DMS53 treated with DMSO at 0.1 percent for 48 hours (cell line): Measurements from ENCODE around the gene GUK1.

Experiments used
- DNase-seq: peaks from one replicate; lab custom pipeline; 2025; ENCODE audit not compliant: unreplicated experiment; lab: John Stamatoyannopoulos, UW

The GUK1 gene, protein sequence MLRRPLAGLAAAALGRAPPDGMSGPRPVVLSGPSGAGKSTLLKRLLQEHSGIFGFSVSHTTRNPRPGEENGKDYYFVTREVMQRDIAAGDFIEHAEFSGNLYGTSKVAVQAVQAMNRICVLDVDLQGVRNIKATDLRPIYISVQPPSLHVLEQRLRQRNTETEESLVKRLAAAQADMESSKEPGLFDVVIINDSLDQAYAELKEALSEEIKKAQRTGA

DNA sequence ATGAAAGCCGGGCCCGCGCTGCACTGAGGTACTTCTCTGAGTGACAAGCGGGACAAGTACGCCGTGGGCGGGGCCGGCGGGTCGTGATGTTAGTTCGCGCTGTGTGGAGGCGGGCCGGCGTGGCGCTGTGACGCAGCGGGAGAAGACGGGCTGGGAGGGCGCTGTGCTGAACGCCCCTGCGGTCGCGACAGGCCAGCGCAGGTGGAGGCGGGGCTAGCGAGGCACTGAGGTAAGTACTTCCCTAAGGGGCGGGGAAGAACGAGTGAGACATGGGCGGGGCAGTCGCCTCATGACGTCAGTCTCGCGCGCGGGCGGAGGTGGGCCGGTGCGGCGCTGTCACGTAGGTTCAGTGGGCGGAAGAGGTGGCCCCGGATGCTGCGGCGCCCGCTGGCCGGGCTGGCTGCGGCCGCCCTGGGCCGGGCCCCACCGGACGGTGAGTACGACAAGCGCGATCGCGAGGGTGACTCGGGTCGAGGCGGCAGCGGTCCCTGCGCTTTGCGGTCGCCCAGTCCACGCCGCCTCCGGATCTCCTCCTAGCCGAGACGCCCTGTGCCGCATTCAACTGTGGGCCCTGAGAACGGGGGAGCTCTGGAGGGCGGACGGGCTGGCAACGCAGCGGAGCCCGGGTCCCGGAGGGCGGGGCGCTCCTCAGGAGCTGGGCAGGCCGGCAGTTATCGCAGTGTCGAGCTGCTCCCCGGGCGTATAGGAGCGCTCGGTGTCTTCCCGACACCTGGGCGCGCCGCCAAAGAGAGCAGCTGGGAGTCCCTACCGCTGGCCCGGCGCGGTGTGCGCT lies at the start of gene GUK1:
Gene GUK1 (plus strand): TSS at position 349 of the 793 bp plus-strand sequence. CDS start 24 bp downstream, at position 373.
- DNase-seq, result peak; percentile 99

DNA sequence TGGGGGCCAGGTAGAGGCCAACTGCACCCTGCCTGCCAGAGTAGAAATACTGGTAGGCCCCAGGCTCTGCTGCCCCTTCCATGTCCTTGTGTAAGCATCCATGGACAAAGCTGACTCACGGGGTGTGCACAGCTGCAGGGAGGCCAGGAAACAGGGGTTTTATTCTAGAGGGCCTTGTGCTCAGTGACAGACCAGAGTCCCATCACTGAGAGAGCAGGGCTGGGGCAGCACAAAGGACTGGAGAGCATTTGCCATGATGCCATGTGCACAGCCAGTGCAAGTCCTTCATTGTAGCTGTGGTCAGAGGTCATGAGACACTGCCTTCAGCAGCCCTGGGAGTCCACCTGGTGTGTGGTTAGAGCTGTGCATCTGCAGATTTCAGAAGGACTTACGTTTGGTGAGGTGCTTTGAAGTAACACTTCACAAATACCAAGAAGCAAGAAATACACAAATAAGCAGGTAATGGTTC lies 49.4 kb upstream of the GUK1 start:
- no peak for DNase-seq

DNA sequence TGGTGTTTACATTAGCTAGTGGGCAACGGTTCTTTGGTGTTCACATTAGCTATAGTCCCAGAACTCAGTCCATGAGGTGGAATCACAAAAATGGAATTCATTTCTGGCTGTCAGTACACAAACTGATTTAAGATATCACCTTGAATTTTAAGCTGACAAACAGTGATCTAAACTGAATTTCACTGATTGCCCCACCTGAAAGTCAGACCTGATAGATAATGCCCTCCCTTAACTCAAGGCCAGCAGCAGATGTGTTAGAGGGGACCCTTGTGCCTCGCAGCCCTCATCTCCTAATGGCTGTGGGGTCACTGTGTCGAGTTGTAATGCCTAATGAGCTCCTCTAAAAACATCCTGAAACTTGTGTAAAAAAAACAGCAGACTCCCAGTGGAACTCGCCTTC lies 49.0 kb upstream of the GUK1 start:
- no peak for DNase-seq

DNA sequence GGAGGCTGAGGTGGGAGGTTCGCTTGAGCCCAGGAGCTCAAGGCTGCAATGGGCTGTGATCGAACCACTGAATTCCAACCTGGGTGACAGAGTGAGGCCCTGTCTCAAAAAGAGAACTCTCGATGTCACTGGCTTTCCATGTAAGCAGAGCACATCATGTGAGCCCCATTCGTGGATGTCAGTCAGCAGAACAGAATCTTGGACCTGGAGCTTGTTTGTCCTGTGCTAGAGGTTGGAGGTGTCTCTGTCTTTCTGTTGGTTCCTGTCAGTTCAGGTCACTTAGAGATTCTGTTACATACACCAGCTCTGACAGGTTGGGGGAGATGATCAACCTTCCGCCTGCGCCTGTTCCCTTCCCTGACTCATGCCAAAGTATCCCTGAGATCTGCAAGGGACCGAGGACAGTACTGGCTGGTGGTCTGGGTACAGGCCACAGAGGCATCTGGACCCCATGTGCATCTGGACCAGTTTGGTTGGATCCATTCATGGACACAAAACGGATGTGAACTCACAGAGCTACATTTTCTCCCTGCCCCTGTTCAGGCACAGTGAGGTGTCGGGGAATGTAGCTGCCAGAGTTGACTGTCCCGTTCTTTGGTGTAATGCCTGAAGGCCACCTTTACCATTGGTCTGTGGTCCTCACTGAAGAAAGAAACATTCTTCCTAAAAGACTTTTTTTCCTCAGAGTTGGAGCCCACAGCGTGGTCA lies 47.6 kb upstream of the GUK1 start:
- DNase-seq, result no peak

DNA sequence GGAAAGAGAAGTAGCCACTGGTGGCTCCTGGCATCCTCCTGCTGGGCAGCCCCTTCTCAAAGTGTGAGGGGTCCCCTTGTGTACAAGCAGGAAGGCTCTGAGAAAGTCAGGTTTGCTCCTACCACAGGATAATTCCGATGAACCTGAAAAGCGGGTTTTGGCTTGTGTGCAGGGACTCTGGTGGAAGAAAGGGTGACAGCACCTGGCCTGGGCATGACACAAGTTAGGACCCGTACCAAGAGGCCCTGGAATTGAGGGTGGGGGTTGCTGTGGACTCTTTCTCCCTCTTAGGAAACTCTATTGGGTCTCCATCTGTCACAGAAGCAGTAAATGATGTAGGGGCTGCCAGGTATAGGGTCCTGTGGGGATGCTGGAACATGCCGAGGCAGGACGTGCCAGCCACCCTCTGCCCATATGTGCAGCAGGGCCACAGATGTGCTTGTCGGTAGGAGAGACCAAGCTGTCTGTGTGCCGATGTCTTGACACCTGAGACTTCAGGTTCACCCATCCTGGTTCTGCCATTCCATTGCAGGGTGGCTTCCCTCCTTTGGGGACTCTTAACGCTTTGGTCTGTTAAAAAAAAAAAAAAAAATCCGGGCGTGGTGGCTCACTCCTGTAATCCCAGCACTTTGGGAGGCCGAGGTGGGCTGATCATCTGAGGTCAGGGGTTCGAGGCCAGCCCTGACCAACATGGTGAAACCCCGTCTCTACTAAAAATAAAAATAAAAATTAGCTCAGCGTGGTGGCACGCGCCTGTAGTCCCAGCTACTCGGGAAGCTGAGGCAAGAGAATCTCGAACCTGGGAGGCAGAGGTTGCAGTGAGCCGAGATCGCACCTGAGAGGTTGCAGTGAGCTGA lies 46.8 kb upstream of the GUK1 start:
- no peak for DNase-seq

DNA sequence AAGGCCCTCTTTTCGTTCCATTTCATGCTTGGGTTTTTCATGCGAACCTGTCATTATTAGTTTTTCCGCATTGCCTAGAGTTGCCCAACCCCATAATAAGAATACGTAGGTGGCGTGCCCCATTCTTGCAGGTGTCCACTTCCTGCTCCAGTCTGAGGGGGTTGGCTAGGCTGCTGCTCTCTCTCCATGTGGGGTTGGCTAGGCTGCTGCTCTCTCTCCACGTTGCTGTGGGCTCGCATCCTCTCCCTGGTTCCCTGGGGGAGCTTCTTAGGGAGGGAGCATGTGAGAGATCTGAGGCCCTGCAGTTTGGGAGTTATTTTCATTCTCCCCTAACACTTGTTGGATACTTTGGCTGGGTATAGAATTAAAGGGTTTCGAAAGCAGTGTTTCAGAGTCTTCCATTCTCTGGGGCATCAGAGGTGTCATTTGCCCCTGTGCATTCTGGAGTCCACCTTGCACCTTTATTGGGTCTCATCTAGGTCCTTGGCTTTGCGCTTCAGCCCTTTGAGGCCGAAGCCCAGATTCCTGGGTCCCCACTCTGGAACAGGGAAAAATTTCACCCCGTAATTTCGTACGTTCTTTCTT lies 45.6 kb upstream of the GUK1 start:
- no peak for DNase-seq

DNA sequence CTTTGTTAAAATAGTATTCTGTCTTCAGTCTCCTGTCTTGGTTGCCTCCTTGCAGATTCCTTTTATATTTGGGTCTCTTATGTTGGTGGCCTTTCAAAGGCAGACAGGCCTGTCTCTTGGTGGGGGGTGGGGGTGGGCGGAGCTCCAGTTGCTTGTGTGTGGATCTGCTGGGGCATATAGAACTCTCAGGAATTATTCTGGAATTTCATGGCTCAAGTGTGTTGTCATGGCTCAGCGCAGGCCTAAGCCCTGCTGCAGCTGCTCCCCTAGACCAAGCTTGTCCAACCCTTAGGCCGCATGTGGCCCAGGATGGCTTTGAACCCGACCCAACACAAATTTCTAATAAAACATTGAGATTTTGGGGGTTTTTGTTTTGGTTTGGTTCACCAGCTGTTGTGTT lies 44.9 kb upstream of the GUK1 start:
- no peak for DNase-seq

DNA sequence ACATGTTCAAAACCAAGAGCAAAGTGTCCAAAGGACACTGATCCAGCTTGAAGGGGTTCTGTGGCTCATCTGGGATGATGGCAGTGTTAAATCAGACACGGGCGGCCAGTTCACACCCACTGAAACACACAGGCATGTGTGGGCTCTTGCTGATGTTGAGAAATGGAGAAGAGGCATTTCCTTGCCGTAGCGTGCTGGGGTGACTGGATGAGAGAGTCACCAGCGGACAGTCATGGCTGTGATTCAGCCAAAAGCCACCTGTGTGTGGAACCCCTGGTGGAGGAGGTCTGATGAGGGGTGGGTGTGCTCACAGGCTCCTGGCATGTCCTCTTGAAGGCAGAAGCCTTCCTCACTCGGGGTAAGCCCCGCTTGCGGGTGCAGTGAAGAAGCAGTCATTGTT lies 44.1 kb upstream of the GUK1 start:
- no peak for DNase-seq

DNA sequence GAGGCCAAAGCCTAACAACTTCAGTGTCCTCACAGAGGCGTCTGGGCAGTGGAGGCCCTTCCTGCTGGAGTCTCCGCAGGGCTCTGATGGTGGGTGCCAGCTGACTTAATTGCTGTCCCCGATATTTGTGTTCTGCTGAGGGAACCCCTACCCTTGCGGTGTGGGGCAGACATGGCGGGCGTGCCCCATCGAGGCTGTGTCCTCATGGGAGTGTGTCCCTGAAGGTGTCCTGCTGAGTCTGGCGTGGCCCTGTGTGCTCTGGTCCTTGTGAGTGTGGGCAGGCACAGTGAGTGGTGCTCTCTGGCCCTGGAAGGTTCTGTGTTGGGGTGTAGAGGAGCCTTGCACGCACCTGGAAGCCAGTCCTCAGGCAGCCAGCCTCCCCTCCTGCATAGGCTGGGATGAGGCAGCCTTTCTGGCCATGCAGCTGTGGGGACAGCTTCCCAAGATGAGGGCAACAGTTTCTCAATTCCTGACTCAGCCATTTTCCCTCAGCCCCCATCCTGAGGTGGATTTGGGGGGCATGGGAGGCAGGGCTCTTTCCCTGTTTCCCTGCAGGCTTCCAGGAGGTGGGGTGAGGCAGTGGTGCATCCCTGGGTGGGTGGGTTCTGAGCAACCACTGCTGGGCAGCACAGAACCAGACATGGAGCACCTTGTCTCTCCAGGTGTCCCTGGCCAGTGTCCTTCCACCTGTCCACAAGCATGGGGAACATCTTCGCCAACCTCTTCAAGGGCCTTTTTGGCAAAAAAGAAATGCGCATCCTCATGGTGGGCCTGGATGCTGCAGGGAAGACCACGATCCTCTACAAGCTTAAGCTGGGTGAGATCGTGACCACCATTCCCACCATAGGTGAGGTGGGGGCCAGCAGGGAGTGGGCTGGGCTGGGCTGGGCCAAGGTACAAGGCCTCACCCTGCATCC lies 43.4 kb upstream of the GUK1 start:
- no peak for DNase-seq

DNA sequence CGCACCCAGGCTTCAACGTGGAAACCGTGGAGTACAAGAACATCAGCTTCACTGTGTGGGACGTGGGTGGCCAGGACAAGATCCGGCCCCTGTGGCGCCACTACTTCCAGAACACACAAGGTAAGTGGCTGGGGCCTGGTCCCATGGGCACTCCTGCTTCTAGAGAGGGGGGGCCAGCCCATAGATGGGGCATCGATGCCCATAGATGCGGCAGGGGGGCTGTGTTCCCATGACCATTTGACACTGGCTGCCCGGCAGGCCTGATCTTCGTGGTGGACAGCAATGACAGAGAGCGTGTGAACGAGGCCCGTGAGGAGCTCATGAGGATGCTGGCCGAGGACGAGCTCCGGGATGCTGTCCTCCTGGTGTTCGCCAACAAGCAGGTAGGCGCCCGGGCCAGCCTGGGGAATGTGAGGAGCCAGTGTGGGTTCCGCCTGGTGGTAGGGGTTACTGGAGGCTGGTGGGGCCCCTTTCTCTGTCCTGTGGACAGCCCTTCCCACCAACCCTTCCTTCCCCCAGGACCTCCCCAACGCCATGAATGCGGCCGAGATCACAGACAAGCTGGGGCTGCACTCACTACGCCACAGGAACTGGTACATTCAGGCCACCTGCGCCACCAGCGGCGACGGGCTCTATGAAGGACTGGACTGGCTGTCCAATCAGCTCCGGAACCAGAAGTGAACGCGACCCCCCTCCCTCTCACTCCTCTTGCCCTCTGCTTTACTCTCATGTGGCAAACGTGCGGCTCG lies 42.6 kb upstream of the GUK1 start:
- no peak for DNase-seq

DNA sequence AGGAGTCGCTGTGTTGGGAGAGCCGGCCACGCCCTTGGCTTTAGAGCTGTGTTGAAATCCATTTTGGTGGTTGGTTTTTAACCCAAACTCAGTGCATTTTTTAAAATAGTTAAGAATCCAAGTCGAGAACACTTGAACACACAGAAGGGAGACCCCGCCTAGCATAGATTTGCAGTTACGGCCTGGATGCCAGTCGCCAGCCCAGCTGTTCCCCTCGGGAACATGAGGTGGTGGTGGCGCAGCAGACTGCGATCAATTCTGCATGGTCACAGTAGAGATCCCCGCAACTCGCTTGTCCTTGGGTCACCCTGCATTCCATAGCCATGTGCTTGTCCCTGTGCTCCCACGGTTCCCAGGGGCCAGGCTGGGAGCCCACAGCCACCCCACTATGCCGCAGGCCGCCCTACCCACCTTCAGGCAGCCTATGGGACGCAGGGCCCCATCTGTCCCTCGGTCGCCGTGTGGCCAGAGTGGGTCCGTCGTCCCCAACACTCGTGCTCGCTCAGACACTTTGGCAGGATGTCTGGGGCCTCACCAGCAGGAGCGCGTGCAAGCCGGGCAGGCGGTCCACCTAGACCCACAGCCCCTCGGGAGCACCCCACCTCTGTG lies 41.7 kb upstream of the GUK1 start:
- DNase-seq, result no peak

DNA sequence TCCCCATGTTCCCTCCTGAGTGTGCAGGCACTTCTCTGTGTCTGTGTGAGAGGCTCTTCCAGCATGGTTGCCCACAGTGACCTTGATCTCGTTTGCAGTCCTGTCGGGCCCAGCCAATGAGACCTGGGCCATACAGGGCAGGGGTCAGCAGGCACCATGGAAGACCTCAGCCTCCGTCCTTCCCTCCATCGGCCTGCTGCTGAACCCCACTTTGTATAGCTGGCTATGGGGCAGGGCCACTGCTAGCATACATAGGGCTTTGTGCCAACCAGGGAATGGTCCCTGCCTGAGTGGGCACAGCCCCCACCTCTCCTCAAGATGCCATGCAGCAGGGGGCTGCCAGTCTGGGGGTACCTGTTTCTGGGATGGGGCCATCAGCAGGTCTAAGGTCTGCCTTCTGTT lies 40.7 kb upstream of the GUK1 start:
- no peak for DNase-seq

DNA sequence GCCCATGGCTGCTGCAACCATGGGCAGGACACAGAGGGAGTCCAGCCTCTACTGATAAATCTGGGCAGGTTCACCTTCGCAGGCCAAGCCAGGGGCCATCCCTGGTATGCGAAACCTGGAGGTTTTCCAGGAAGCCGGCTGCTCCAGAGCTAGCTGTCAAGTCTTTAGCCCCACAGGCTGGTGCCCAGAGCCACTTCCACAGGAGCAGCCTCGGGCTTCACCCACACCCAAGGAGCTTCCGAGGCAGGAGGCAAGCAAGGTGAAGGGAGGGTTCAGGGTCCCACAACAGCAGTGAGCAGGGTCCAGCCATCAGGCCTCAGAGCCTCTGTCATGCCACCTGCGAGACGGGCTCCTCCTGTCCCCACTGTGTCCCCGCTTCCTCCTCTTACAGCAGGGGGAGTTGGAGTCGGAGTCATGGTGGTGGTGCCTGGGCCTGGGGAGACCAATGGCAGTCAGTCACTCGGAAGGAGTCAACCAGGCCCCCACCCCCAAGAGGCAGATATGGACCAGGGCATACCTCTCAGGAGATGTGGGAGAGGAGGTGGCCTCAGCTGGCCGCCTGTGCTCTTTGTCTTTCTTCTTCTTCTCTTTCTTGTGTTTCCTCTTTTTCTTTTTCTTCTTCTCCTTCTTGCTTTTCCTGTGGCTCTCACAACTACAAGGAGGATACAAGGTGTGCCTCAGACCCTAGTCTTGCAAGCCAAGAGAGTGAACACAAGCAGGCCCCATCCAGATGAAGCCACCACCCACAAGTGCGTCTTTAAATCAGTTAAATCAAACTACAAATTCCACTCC lies 39.1 kb upstream of the GUK1 start:
- no peak for DNase-seq

DNA sequence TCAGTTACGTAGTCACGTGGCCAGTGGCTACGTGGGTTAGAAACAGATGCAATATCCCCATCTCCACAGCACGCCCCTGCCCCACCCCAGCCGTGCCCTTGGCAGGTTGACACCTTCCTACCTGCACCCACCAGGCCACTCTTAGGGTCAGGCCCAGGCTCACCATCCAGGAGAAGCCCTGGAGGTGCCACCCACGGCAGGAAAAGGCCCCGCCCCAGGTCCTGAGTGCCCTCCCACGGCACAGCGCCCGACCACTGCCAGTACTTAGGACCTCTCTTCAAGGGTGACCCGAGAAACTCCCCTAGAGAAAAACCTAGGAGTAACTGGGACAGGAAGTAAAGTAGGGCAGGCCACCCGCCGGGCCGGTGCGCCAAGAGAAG lies 38.5 kb upstream of the GUK1 start:
- DNase-seq, result no peak

DNA sequence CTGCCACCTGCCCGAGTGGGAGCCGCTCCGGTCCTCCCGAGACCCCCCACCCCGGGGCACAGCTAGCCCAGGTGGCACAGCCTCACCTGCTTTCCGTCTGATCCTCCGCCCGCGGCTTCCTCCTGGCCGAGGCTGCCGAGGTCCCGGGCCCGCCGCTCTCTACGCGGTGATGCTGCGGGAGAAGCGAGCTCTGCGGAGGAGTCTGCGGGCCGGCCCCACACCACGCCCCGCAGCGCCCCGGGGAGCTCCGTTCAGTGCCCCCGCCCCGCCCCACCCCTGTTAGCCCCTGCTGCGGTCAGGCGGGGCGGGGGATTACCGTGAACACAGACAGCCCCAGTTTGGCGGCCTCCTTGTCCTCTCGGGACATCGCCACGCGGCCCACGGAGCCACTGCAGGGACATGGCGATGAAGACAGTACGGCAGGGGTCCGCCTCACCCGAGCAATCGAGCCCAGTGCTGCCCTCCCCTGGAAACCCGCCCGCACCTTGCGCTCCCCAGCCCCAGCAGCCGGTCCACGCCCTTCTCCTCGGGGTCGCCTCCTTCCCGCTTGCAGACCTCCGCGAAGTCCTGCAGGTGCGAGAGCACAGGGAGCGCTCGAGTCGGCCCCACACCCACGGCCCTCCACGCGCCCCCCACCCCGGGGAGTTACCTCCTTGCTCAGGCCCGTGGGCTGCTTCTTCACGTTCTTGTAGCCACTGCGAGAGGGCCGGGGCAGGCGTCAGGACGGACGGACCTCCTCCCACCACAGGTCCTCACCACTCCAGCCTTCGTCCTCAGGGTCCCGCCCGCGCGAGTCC lies 37.9 kb upstream of the GUK1 start:
- peak; percentile 32 for DNase-seq

DNA sequence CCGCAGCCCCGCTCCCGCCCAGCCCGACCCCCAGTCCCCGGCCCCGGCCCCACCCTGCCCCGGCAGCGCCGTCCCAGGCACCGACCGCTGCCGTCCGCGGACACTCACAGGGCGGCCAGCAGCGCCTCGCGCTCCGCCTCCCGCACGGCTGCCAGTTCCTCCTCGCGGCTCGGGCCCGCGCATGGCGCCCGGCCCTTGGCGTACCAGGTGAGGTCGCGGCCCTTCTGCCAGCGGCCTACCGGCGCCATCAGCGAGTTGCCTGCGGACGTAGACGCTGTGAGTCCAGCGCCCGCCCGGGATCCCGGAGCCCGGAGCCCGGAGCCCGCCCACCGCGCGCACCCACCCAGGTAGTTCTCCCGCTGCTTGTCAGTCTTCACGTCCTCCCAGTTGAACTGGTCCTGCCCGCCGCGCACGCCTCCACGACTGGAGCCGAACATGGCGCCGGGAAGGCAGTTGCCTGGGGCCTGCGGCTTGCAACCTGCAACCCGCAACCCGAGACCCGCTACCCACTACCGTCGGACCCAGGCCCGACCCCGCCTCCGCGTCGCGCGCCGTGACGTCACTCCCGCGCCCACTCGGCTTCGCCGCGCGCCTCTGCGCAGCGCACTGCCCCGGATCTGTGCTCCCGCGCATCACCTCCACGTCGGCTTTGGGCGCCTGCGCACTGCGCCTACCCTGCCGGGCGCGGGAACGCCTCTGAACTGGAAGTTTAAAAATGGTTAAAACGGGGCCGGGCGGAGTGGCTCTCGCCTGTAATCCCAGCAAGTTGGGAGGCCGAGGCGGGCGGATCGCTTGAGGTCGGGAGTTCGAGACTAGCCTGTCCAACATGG lies 37.1 kb upstream of the GUK1 start, which contains the start of gene C1orf35:
Gene C1orf35 (minus strand): TSS at position 535 of the 830 bp plus-strand sequence. CDS start 98 bp downstream, at position 437.
- peak; percentile 83 for DNase-seq
